CD4-positive, alpha-beta T cell treated with Interleukin-4 for 1 hour (primary cell): ENCODE results near the gene RAB31.
"Not testable (repeated sequence)": the region's sequence is repeated elsewhere in the genome, so short reads cannot be mapped to it uniquely, and the experiment has no call there.

ENCODE experiments used
- DNase-seq, 2 donors: peaks; one replicate each; pipeline ENCODE4 v3.0.0-alpha.2; 2020 to 2022

RAB31 gene

GRCh38 chr18:9845256-9845655, 137.2 kb downstream of the RAB31 start:
- no peak for DNase-seq

GRCh38 chr18:9846162-9846925, 138.2 kb downstream of the RAB31 start:
- no peak for DNase-seq

GRCh38 chr18:9848170-9848879, 140.2 kb downstream of the RAB31 start:
- no peak for DNase-seq

GRCh38 chr18:9849407-9850283, 141.5 kb downstream of the RAB31 start:
- DNase-seq, result peak in 1 of 2 donors; percentile 45

DNA sequence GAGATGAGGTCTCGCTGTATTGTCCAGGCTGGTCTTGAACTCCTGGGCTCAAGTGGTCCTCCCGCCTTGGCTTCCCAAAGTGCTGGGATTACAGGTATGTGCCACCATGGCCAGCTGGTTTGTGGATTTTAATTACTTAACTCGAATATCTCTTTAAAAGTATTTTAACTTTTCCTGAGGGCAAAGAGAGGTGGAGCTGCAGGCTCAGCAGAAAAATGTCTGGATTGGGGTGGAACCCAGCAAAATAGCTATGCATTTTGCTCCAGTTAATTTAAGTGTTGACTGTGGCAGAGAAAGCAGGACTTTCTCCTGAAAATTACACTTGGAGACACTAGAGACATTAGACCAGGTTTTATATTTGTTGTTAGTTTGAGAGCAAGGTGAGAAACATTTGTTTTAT, 142.2 kb downstream of the RAB31 start:
- DNase-seq, result no peak

- DNase-seq, result peak in 1 of 2 donors; percentile 18
Observed at GRCh38 chr18:9851511-9851910, 143.4 kb downstream of the RAB31 start.

DNA sequence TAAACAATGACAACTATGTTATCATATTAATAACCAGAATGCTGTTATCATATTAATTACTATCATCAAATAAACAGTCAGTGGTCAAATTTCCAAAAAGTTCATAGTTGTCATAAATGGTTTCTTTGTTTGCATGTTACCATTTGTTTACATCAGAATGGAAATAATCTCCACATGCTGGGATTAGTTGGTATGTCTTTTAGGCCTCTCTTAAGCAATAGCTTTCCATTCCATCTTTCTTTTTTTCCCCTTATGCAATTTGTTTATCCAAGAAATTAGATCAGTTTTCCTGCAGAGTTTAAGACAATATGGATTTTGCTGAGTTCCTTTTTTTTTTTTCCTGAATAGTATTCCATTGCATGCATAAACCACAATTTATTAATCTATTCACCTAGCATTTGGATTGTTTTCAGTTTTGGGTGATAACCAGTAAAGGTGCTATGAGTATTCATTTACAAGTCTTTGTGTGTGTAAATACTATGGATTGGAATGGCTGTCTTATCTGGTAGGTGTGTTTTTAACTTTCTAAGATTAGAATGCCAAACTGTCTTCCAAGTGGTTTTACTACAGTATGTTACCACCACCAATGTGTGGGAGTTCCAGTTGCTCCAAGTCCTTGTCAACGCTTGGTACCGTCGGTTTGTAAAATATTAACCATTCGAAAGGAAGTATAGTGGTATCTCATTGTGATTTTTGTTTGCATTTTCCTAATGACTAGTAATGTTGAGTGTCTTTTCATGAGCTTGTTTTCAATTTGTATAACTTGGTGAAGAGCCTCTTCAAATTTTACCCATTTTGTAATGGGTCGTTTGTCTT, 144.4 kb downstream of the RAB31 start:
- DNase-seq, result no peak

- no peak for DNase-seq
Observed at GRCh38 chr18:9854801-9855676, 146.9 kb downstream of the RAB31 start.

GRCh38 chr18:9855681-9856080, 147.6 kb downstream of the RAB31 start:
- no peak for DNase-seq

DNA sequence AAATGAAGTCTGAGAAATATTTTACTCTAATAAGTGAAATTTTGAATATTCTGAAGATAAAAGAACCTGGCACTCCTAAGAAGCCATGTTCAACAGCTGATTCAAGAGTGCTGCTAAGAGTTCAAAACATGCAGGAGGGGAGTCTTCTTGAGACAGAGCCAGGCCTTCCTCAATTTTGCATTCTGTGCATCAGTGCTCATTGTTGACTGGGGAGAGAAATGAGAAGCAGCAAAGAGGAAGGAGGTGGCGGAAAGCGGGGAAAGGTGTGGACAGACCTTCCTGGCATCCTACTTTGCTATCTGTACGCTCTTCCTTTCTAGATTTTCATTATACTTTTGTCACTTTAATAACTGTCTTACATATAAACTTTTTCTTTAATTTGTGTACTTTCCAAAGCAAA, 148.0 kb downstream of the RAB31 start:
- peak in 1 of 2 donors; percentile 23 for DNase-seq

- DNase-seq, result not testable (repeated sequence)
Observed at GRCh38 chr18:9857479-9857998, 149.4 kb downstream of the RAB31 start.

GRCh38 chr18:9858642-9859041, 150.5 kb downstream of the RAB31 start:
- DNase-seq, result no peak

- DNase-seq, result no peak
Observed at GRCh38 chr18:9859232-9859631, 151.1 kb downstream of the RAB31 start.

- no peak for DNase-seq
Observed at GRCh38 chr18:9860682-9861081, 152.6 kb downstream of the RAB31 start.

DNA sequence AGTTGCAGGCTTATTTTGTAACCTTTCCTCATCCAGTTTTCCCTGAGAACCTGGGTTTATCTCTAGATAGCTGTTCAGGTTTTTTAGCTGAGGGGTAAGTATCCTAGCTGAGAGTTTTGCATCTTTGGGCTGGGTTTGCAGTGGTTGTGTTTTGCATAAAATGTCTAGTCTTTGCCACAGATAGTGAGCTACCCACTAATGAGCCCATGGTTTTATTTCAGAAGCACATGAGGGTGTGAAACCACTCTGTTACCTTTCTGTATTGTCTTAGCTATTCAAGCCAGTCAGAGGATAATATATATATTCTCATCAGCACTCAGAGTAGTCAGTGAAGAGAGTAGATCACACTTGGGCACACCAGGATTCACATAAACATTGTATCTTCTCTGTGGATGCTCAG, 153.1 kb downstream of the RAB31 start:
- DNase-seq, result no peak

DNA sequence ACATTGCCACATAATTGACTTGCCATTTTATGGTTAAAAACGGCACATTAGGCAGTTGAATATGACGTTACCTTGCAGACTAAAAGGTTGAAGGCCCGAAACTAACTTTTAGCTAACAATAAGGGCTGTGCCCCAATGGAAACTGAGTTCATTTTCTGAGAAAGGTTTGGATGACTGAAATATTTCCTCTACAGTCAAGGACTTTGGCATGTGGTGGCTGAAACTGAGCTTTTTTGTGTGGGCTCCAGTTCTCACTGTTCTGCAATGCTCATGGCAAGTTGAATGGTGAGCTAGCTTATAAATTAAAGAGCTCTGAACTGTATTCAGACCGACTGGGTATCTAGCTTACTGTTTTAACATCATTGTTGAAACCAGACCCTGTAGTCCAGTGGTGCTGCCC, 153.8 kb downstream of the RAB31 start:
- DNase-seq, result no peak

GRCh38 chr18:9862686-9863085, 154.6 kb downstream of the RAB31 start:
- DNase-seq, result no peak

- no peak for DNase-seq
Observed at GRCh38 chr18:9863282-9863681, 155.2 kb downstream of the RAB31 start.

GRCh38 chr18:9865764-9866490, 157.8 kb downstream of the RAB31 start:
- DNase-seq, result no peak

- no peak for DNase-seq
Observed at GRCh38 chr18:9866627-9867026, 158.5 kb downstream of the RAB31 start.
